Loucy (cell line): Measurements from ENCODE around the gene DISC1.
A peak's percentile ranks its signal among the peaks of the same experiment; 100 is the strongest.

Experiments used
- CTCF ChIP-seq: fragments of 200-600 bp; sonication (generic); conservative IDR thresholded peaks from 2 replicates; pipeline ENCODE4 v1.5.1; 2014; ENCODE audit warnings: mild to moderate bottlenecking, antibody characterized with exemption, low read length
- EZH2phosphoT487 ChIP-seq: fragments of 200-600 bp; IDR thresholded peaks from 2 replicates; pipeline ENCODE4 v1.6.1; 2018; ENCODE audit warnings: antibody characterized with exemption, mild to moderate bottlenecking, moderate library complexity, borderline replicate concordance

- TF ChIP-seq CTCF (peak; percentile 44), EZH2phosphoT487 (no peak)
Observed at GRCh38 chr1:231844986-231845502, 218.5 kb downstream of the DISC1 start.
